HG03378 (cell line): ENCODE measurements around the gene HLA-DQA2.
"Not testable (repeated sequence)": the region's sequence is repeated elsewhere in the genome, so short reads cannot be mapped to it uniquely, and the experiment has no call there.

ENCODE experiments used
- ATAC-seq: cut with Tn5 transposase; IDR thresholded peaks from one replicate; pipeline ENCODE4 v1.9.1; 2021; ENCODE audit warnings: mild to moderate bottlenecking, moderate library complexity; ENCODE audit not compliant: unreplicated experiment

Gene HLA-DQA2

DNA sequence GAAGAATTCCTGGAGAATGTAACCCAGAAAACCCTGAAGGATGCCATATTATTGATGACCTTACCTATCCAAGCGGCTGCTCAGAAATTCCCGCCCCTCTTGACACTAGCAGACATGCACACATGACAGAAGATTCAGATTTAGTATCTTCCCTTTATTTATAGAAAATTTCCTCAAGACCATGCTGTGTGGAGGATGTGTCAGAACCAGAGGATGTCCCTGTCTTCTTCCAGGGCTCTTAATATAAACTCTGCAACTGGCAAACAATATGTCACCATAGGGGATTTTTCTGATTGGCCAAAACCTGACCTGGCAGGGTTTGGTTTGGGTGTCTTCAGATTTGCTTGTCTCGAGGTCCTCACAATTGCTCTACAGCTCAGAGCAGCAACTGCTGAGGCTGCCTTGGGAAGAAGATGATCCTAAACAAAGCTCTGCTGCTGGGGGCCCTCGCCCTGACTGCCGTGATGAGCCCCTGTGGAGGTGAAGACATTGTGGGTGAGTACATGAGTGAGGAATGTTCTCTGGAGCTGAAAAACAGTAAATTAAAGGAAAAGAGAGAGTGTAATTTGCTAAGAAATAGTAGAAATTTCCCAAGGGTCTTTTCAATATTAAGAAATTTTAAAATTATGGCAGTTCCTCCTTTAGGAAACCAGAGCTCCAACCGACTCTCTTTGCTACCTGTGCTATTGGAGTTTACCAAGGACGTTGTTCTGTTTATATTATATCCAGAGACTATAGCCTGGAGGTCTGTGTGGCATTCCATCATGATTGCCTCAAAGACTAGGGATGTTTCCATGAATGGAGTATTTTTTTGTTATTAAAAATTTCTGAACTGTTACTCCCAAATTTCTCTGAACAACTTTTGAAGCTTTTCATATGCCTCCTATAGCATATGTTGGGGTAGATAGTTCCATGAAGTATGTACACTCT is at the start of gene HLA-DQA2:
Gene HLA-DQA2, plus strand, starts transcription at position 361 of the 930 bp plus-strand sequence. Its CDS starts 53 bp downstream, at position 414.
- ATAC-seq, result no peak

DNA sequence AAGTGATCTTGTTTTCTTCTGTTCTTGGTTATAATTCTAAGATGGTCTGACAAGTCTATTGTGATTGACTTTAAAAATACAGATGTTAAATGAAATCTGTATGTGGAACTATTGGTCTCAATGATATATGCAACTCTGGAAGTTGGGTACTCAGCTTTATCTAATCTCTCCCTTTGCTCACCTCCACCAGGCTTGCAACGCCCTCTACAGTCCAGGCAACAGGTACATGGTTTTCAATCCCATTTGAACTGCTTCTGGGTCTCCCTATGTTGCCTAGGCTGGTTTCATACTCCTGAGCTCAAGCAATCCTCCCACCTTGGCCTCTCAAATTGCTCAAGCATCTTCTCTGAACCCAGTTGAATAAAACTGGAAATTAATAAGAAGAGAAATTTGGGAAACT is 49.2 kb upstream of the HLA-DQA2 start:
- no peak for ATAC-seq

GRCh38 chr6:32697031-32697430 is 44.2 kb upstream of the HLA-DQA2 start:
- ATAC-seq, result no peak

- ATAC-seq, result no peak
These were observed 40.7 kb upstream of the HLA-DQA2 start for GRCh38 chr6:32700391-32701040.

DNA sequence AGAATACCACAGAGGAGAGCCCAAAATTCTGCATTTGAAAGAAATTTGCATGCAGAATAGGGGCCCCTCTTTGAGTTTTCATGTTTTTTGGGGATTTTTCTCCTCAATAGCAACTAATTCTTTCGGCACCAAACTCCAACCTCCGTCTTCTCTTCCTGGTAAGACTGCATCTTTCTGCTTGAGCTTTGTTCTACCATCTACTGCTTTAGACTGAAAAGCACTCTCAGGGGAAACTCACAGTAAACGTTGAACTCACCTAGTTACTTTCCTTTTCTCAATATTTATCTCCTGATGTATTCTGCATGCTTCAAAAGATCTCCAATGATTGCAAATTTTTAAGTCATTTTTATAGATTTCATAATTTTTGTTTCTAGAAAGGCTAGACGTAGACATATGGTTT is 37.8 kb upstream of the HLA-DQA2 start:
- ATAC-seq, result no peak

DNA sequence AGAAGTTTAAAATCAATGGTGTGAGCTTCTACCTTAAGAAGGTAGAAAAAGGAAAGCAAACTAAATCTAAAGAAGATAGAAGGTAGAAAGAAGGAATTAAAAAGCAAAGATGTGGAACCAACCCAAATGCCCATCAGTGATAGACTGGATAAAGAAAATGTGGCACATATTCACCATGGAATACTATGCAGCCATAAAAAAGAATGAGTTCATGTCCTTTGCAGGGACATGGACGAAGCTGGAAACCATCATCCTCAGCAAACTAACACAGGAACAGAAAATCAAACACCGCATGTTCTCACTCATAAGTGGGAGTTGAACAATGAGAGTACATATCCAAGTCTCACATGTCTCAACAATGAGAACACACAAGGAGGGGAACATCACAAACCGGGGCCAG is 36.0 kb upstream of the HLA-DQA2 start:
- ATAC-seq, result not testable (repeated sequence)

DNA sequence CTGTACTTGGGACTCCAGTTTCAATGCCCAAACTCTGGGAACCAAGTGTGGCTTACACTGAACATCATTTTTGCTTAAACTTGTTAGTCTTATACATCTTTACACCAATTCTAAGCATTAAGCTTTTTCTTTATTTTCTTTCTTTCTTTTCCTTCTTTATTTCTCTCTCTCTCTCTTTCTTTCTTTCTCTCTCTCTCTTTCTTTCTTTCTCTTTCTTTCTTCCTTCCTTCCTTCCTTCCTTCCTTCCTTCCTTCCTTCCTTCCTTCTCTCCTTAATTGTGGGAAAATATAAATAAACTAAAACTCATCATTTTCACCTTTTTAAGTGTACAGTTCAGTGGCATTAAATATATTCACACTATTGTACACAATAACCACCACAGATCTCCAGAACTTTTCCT is 31.6 kb upstream of the HLA-DQA2 start:
- ATAC-seq, result no peak

- no peak for ATAC-seq
These were observed 27.9 kb upstream of the HLA-DQA2 start for GRCh38 chr6:32713241-32713640.

DNA sequence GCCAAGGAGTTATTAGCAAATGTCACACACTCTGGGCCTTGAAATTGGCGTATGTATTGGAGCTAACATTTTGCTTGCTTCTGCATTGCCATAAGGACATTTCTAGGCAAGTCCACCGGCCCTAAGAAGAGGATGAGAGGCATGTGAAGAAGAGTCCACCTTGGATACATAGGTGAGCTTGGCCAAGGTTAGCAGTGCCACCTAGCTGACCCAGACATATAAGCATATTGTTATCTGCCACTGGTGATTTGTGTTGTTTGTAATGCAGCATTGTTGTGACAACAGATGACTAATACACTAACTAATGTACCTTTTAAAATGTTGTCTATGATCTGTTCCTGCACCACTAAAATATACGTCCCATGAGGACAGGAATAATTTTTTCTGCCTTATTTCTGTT is 24.8 kb upstream of the HLA-DQA2 start:
- no peak for ATAC-seq

DNA sequence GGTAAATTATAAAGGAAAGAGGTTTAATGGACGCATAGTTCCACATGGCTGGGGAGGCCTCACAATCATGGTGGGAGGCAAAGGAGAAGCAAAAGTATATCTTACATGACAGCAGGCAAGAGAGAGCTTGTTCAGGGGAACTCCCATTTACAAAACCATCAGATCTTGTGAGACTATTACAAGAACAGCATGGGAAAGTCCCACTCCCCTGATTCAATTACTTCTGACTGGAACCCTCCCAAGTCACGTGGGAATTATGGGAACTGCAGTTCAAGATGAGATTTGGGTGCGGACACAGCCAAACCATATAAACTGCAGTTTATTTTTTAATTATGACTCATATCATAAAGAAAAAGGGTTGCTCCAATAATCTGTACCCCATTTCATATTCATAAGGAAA is 22.3 kb upstream of the HLA-DQA2 start:
- no peak for ATAC-seq

GRCh38 chr6:32738126-32738525 is 3.1 kb upstream of the HLA-DQA2 start:
- ATAC-seq, result no peak

GRCh38 chr6:32742374-32742773 is 1.2 kb downstream of the HLA-DQA2 start:
- no peak for ATAC-seq

- no peak for ATAC-seq
These were observed 3.6 kb downstream of the HLA-DQA2 start for GRCh38 chr6:32744776-32745175.

DNA sequence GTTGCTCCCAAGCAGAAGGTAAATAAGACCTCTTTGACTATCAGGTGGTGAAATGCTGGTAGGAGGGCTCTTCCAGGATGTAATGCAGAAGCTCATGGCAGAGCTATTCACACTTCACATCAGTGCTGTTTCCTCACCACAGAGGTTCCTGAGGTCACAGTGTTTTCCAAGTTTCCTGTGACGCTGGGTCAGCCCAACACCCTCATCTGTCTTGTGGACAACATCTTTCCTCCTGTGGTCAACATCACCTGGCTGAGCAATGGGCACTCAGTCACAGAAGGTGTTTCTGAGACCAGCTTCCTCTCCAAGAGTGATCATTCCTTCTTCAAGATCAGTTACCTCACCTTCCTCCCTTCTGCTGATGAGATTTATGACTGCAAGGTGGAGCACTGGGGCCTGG is 4.5 kb downstream of the HLA-DQA2 start:
- ATAC-seq, result not testable (repeated sequence)

DNA sequence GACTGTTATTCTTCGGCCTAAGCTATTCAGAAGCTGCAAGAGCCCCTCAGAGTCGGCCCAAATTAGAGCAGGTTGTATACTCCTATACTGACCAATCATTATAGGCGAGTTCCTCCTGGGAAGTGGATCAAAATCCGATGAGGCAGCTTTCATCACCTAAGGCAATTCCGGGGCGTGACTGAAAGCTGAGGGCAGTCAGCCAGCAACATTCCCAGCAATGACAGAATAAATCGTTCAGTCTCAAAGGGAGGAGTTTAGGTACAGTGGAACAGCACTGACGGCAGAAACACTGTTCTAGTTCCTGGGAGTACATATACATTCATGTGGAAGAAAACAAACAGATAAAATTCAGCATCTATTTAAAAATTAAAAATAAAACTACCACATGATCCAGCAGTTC is 11.4 kb downstream of the HLA-DQA2 start:
- ATAC-seq, result no peak

- ATAC-seq, result no peak
These were observed 18.5 kb downstream of the HLA-DQA2 start for GRCh38 chr6:32759669-32760068.

DNA sequence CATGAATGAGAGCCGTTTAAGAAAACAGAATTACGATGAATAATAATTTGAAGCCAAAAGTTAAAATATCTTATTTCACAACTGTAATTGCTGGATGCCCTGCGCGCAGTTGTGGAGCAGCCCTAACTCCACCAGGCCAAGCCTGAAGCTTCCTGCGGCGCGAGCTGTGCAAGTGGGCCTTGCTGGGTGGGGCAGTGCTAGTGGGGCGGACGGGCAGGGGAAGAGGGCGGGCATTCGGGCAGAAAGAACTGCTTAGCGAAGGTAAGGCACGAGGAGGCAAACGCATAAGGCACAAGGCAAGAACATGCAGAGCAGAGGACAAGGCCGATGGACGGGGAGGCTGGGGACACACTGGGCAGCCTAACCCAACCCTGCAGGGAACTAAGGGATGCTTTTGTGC is 19.9 kb downstream of the HLA-DQA2 start:
- ATAC-seq, result no peak

DNA sequence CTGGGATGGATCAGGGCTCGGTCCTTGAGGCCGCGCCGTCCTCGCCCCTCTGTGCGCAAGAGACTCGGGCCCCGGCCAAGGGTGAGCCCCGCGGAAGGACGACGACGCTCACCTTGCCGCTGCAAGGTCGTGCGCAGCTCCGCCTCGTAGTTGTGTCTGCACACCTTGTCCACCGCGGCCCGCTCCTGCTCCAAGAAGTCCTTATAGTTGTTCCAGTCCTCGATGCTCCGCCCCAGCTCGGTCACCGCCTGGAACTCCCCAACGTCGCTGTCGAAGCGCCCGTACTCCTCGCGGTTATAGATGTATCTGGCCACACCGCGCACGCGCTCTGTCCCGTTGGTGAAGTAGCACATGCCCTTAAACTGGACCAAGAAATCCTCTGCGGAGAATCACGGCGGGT is 20.4 kb downstream of the HLA-DQA2 start:
- ATAC-seq, result no peak

- no peak for ATAC-seq
These were observed 22.2 kb downstream of the HLA-DQA2 start, which contains the start of gene HLA-DQB2 for GRCh38 chr6:32763421-32763820. HLA-DQB2 (minus strand) TSS chr6:32763532; CDS start chr6:32763470, 62 bp downstream.

GRCh38 chr6:32764048-32764447 is 22.9 kb downstream of the HLA-DQA2 start:
- no peak for ATAC-seq

DNA sequence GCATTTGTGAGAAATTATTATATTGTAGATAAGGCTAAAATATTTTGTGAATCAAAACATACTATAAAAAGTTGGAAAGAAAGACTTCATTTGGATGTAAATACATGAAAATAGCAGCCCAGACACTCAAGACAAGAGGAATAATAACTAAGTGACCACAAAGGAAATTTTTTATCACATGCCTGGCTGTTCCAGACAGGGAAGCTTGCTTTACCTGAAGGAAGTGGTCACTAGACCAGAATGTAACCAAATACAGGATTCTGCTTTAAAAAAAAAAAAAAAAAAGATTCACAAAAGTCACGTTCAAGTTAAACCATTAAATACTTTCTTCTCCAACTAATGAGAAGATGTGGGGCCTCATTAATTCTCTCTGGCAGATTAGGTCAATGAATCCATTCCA is 31.5 kb downstream of the HLA-DQA2 start:
- no peak for ATAC-seq

DNA sequence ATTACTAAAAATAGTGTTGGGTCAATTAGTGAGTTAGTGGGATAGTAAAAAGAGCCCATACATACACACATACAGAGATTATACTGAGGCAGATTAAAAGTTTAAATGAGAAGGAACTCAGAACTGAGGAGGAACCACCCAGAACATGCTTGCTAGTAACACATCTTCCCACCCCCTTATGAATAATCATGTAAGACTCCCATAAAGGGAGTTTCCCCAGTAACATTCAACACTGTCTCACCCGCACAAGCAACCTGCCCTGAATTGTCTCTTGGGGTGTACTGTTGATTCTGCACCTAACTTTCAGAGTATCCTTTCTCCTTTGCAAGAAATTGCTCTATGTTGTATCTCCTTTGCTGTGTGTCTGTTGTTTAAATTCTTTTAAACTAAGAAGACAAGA is 33.2 kb downstream of the HLA-DQA2 start:
- no peak for ATAC-seq
